Suprapubic skin (tissue), 4 donors: ENCODE results near the gene CNR2. TPM values are rescaled to one million over a fixed set of nuclear protein-coding genes. Genes with fewer than 3 reads are reported as not detected.
"Not testable (repeated sequence)": the region's sequence is repeated elsewhere in the genome, so short reads cannot be mapped to it uniquely, and the experiment has no call there.

Experiments
- DNase-seq, 2 donors: peaks; one replicate each; pipeline ENCODE4 v3.0.0-alpha.2; 2019; ENCODE audit warnings: low spot score in 2 of 2
- H3K27ac ChIP-seq: fragments of 200-600 bp; sonication (generic); one replicate; pipeline ENCODE4 v1.5.1; 2019
- H3K27me3 ChIP-seq: fragments of 200-600 bp; sonication (generic); one replicate; pipeline ENCODE4 v1.5.1; 2019
- H3K36me3 ChIP-seq: fragments of 200-600 bp; sonication (generic); one replicate; pipeline ENCODE4 v1.5.1; 2019
- H3K4me1 ChIP-seq: fragments of 200-600 bp; sonication (generic); one replicate; pipeline ENCODE4 v1.5.1; 2019
- H3K4me3 ChIP-seq: fragments of 200-600 bp; sonication (generic); one replicate; pipeline ENCODE4 v1.5.1; 2019; ENCODE audit warnings: mild to moderate bottlenecking
- H3K9me3 ChIP-seq: fragments of 200-600 bp; sonication (generic); one replicate; pipeline ENCODE4 v1.5.1; 2019
- EP300 ChIP-seq: sonication (generic); formaldehyde crosslinking; IDR thresholded peaks from one replicate; pipeline ENCODE4 v1.6.1; 2017; ENCODE audit warnings: antibody characterized with exemption
- POLR2A ChIP-seq, 2 donors: fragments of 450-650 bp; IDR thresholded peaks; one replicate each; pipeline ENCODE4 v1.6.1; 2017; ENCODE audit warnings: antibody characterized with exemption in 2 of 2, mild to moderate bottlenecking in 2 of 2, moderate library complexity in 2 of 2
- POLR2AphosphoS5 ChIP-seq, 3 donors: sonication (generic); formaldehyde crosslinking; IDR thresholded peaks; one replicate each; pipeline ENCODE4 v1.6.1; 2017; ENCODE audit warnings: antibody characterized with exemption in 3 of 3
- WGBS: methylation state at CpG from one replicate; pipeline ENCODE4 v1.1.5; 2018; 5-methylcytosine and 5-hydroxymethylcytosine counted together
- total RNA-seq, 4 donors: library from RNA; depleted of rRNA; stranded (reverse); fragments of >200 nt; gene quantifications; one replicate each; pipeline ENCODE4 v1.1.0, GENCODE V29; 2016
- TF ChIP-seq, protein P1 (sequence below), 2 donors: fragments of 200-600 bp in 1 of 2; fragments of 450-650 bp in 1 of 2; sonication (generic) in 1 of 2; IDR thresholded peaks; one replicate each; pipeline ENCODE4 v1.5.1; 2016 to 2019; ENCODE audit warnings: antibody characterized with exemption in 2 of 2, mild to moderate bottlenecking in 1 of 2, moderate library complexity in 1 of 2

CNR2 gene
- total RNA-seq, 4 donors from 2014 or later: not detected

GRCh38 chr1:23902321-23903278, 10.6 kb downstream of the CNR2 start:
- H3K9me3 ChIP-seq: no peaks in the 10 kb centered on the region
- WGBS: 67% methylated on average over 17 of the region's 92 CpGs
- H3K4me3 ChIP-seq: peak overlapping the region; percentile 53
- no peak for DNase-seq
- H3K36me3 ChIP-seq: no peaks in the 10 kb centered on the region
- H3K27ac ChIP-seq: no peak overlapping the region
- H3K27me3 ChIP-seq: peaks cover 18% of the 10 kb centered on the region
- TF ChIP-seq, protein P1, sequence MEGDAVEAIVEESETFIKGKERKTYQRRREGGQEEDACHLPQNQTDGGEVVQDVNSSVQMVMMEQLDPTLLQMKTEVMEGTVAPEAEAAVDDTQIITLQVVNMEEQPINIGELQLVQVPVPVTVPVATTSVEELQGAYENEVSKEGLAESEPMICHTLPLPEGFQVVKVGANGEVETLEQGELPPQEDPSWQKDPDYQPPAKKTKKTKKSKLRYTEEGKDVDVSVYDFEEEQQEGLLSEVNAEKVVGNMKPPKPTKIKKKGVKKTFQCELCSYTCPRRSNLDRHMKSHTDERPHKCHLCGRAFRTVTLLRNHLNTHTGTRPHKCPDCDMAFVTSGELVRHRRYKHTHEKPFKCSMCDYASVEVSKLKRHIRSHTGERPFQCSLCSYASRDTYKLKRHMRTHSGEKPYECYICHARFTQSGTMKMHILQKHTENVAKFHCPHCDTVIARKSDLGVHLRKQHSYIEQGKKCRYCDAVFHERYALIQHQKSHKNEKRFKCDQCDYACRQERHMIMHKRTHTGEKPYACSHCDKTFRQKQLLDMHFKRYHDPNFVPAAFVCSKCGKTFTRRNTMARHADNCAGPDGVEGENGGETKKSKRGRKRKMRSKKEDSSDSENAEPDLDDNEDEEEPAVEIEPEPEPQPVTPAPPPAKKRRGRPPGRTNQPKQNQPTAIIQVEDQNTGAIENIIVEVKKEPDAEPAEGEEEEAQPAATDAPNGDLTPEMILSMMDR (IDR thresholded peaks at IDR 0.05): no peak
- no peak for TF ChIP-seq POLR2A (IDR thresholded peaks at IDR 0.05)
- no peak for TF ChIP-seq POLR2AphosphoS5 (IDR thresholded peaks at IDR 0.05)
- TF ChIP-seq EP300: no peak
- H3K4me1 ChIP-seq: peaks cover 12% of the 10 kb centered on the region

DNA sequence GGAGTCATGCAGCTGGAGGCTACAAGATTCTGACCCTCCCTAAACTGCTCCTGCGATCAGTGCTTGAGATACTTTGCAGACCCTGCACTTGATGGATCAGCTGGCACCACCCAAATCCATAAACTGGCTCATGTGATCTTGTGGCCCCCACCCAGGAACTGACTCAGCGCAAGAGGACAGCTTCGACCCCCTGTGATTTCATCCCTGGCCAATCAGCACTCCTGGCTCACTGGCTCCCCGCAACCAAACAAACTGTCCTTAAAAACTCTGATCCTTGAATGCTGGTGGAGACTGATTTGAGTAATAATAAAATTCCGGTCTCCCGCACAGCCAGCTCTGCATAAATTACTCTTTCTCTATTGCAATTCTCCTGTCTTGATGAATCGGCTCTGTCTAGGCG, 13.1 kb downstream of the CNR2 start:
- not testable (repeated sequence) for H3K36me3 ChIP-seq, H3K4me3 ChIP-seq, DNase-seq, H3K9me3 ChIP-seq, H3K27ac ChIP-seq
- H3K4me1 ChIP-seq: peaks cover 12% of the 10 kb centered on the region
- peaks cover 18% of the 10 kb centered on the region for H3K27me3 ChIP-seq
- WGBS: 70% methylated on average over 8 of the region's 8 CpGs

GRCh38 chr1:23899070-23899469, 14.1 kb downstream of the CNR2 start:
- no peak overlapping the region for H3K27ac ChIP-seq
- no peaks in the 10 kb centered on the region for H3K36me3 ChIP-seq
- TF ChIP-seq POLR2A (IDR thresholded peaks at IDR 0.05): no peak
- TF ChIP-seq EP300: no peak
- no peak for TF ChIP-seq POLR2AphosphoS5 (IDR thresholded peaks at IDR 0.05)
- TF ChIP-seq, protein P1 (IDR thresholded peaks at IDR 0.05): no peak
- no peaks in the 10 kb centered on the region for H3K9me3 ChIP-seq
- no peak overlapping the region for H3K4me3 ChIP-seq
- peaks cover 17% of the 10 kb centered on the region for H3K27me3 ChIP-seq
- 80% methylated on average over 3 of the region's 3 CpGs for WGBS
- peaks cover 12% of the 10 kb centered on the region for H3K4me1 ChIP-seq
- no peak for DNase-seq

DNA sequence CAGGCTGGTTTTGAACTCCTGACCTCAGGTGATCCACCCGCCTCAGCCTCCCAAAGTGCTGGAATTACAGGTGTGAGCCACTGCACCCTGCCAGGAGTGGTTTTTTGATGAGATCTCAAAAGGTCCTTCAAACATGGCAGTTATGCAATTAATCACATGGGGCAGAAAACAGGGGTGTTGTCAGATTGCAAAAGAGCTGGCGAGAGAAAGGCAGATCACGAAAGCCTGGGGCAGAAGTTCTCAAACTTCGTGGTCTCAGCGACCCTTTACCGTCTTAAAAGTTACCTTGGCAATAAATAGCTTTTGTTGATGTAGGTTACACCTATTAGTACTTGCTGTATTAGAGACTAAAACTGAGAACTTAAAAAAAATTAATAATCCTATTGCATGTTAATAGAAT, 16.1 kb downstream of the CNR2 start:
- 45% methylated on average over 6 of the region's 6 CpGs for WGBS
- H3K9me3 ChIP-seq: no peaks in the 10 kb centered on the region
- H3K27ac ChIP-seq: no peak overlapping the region
- TF ChIP-seq POLR2AphosphoS5 (IDR thresholded peaks at IDR 0.05): no peak
- TF ChIP-seq, protein P1 (IDR thresholded peaks at IDR 0.05): no peak
- no peak for TF ChIP-seq POLR2A (IDR thresholded peaks at IDR 0.05)
- TF ChIP-seq EP300: no peak
- no peak for DNase-seq
- H3K4me3 ChIP-seq: no peak overlapping the region
- H3K36me3 ChIP-seq: no peaks in the 10 kb centered on the region
- peaks cover 3% of the 10 kb centered on the region for H3K4me1 ChIP-seq
- no peaks in the 10 kb centered on the region for H3K27me3 ChIP-seq

- no peaks in the 10 kb centered on the region for H3K9me3 ChIP-seq
- no peak for TF ChIP-seq POLR2A (IDR thresholded peaks at IDR 0.05)
- TF ChIP-seq, protein P1 (IDR thresholded peaks at IDR 0.05): no peak
- TF ChIP-seq EP300: no peak
- TF ChIP-seq POLR2AphosphoS5 (IDR thresholded peaks at IDR 0.05): no peak
- H3K36me3 ChIP-seq: no peaks in the 10 kb centered on the region
- H3K27me3 ChIP-seq: no peaks in the 10 kb centered on the region
- WGBS: 50% methylated on average over 3 of the region's 3 CpGs
- no peak overlapping the region for H3K4me3 ChIP-seq
- no peak overlapping the region for H3K27ac ChIP-seq
- no peak for DNase-seq
- peaks cover 3% of the 10 kb centered on the region for H3K4me1 ChIP-seq
Observed at GRCh38 chr1:23896491-23896890, 16.7 kb downstream of the CNR2 start.
